ENCODE measurements around the gene SALL1.

Gene SALL1

GRCh38 chr16:51151961-51152663 lies 1.0 kb upstream of the SALL1 start:
- Mint-ChIP-seq H3K27me3 (ENCODE audit: low read depth) (peaks cover 78% of the 10 kb centered on the region), H3K4me1 (ENCODE audit: low read depth) (peaks cover 2% of the 10 kb centered on the region), H3K36me3 (ENCODE audit: low read depth) (no peaks in the 10 kb centered on the region), H3K4me3 (no peak overlapping the region), H3K9me3 (peaks cover 4% of the 10 kb centered on the region), H3K27ac (no peak overlapping the region)

- Mint-ChIP-seq H3K4me3 (no peak overlapping the region), H3K27me3 (ENCODE audit: low read depth) (peaks cover 77% of the 10 kb centered on the region), H3K9me3 (peaks cover 4% of the 10 kb centered on the region), H3K36me3 (ENCODE audit: low read depth) (no peaks in the 10 kb centered on the region), H3K4me1 (ENCODE audit: low read depth) (peaks cover 2% of the 10 kb centered on the region), H3K27ac (no peak overlapping the region)
Observed at GRCh38 chr16:51151435-51151960, 428 bp upstream of the SALL1 start.

- H3K27me3 Mint-ChIP-seq (ENCODE audit: low read depth), result peaks cover 79% of the 10 kb centered on the region
- peaks cover 4% of the 10 kb centered on the region for H3K9me3 Mint-ChIP-seq
- no peak overlapping the region for H3K27ac Mint-ChIP-seq
- H3K4me3 Mint-ChIP-seq, result no peak overlapping the region
- H3K4me1 Mint-ChIP-seq (ENCODE audit: low read depth), result peaks cover 2% of the 10 kb centered on the region
- H3K36me3 Mint-ChIP-seq (ENCODE audit: low read depth), result no peaks in the 10 kb centered on the region
Observed at GRCh38 chr16:51150165-51150887, 744 bp downstream of the SALL1 start.

GRCh38 chr16:51149721-51150164 lies 1.3 kb downstream of the SALL1 start:
- H3K4me3 Mint-ChIP-seq, result no peak overlapping the region
- H3K27ac Mint-ChIP-seq, result no peak overlapping the region
- H3K27me3 Mint-ChIP-seq (ENCODE audit: low read depth), result peaks cover 79% of the 10 kb centered on the region

GRCh38 chr16:51149251-51149661 lies 1.8 kb downstream of the SALL1 start:
- Mint-ChIP-seq H3K9me3 (peaks cover 4% of the 10 kb centered on the region), H3K4me1 (ENCODE audit: low read depth) (no peaks in the 10 kb centered on the region), H3K27ac (peak overlapping the region; percentile 31), H3K4me3 (no peak overlapping the region), H3K36me3 (ENCODE audit: low read depth) (no peaks in the 10 kb centered on the region), H3K27me3 (ENCODE audit: low read depth) (peaks cover 75% of the 10 kb centered on the region)

More at GRCh38 chr16:51149721-51150164, 1.3 kb downstream of the SALL1 start:
- H3K36me3 Mint-ChIP-seq (ENCODE audit: low read depth), result no peaks in the 10 kb centered on the region
- no peaks in the 10 kb centered on the region for H3K4me1 Mint-ChIP-seq (ENCODE audit: low read depth)
- H3K9me3 Mint-ChIP-seq, result peaks cover 4% of the 10 kb centered on the region

GRCh38 chr16:51148678-51149228 lies 2.3 kb downstream of the SALL1 start:
- H3K36me3 Mint-ChIP-seq (ENCODE audit: low read depth), result no peaks in the 10 kb centered on the region
- H3K27ac Mint-ChIP-seq, result peak overlapping the region; percentile 31
- no peak overlapping the region for H3K4me3 Mint-ChIP-seq
- H3K4me1 Mint-ChIP-seq (ENCODE audit: low read depth), result no peaks in the 10 kb centered on the region
- H3K27me3 Mint-ChIP-seq (ENCODE audit: low read depth), result peaks cover 70% of the 10 kb centered on the region
- peaks cover 4% of the 10 kb centered on the region for H3K9me3 Mint-ChIP-seq

- H3K27ac Mint-ChIP-seq, result no peak overlapping the region
- H3K27me3 Mint-ChIP-seq (ENCODE audit: low read depth), result peaks cover 62% of the 10 kb centered on the region
- H3K4me3 Mint-ChIP-seq, result no peak overlapping the region
- H3K9me3 Mint-ChIP-seq, result no peaks in the 10 kb centered on the region
- no peaks in the 10 kb centered on the region for H3K4me1 Mint-ChIP-seq (ENCODE audit: low read depth)
- H3K36me3 Mint-ChIP-seq (ENCODE audit: low read depth), result no peaks in the 10 kb centered on the region
Observed at GRCh38 chr16:51147776-51148677, 3.0 kb downstream of the SALL1 start.

- Mint-ChIP-seq H3K27me3 (ENCODE audit: low read depth) (peaks cover 57% of the 10 kb centered on the region), H3K9me3 (no peaks in the 10 kb centered on the region), H3K27ac (no peak overlapping the region), H3K4me1 (ENCODE audit: low read depth) (no peaks in the 10 kb centered on the region), H3K4me3 (no peak overlapping the region), H3K36me3 (ENCODE audit: low read depth) (no peaks in the 10 kb centered on the region)
Observed at GRCh38 chr16:51146256-51146924, 4.7 kb downstream of the SALL1 start.

- Mint-ChIP-seq H3K4me1 (ENCODE audit: low read depth) (no peaks in the 10 kb centered on the region), H3K27ac (no peak overlapping the region), H3K4me3 (no peak overlapping the region), H3K36me3 (ENCODE audit: low read depth) (no peaks in the 10 kb centered on the region), H3K27me3 (ENCODE audit: low read depth) (peaks cover 42% of the 10 kb centered on the region), H3K9me3 (no peaks in the 10 kb centered on the region)
Observed at GRCh38 chr16:51144203-51144602, 6.9 kb downstream of the SALL1 start.

GRCh38 chr16:51143196-51143977 lies 7.7 kb downstream of the SALL1 start:
- Mint-ChIP-seq H3K36me3 (ENCODE audit: low read depth) (no peaks in the 10 kb centered on the region), H3K27me3 (ENCODE audit: low read depth) (peaks cover 33% of the 10 kb centered on the region), H3K27ac (no peak overlapping the region), H3K4me1 (ENCODE audit: low read depth) (no peaks in the 10 kb centered on the region), H3K9me3 (no peaks in the 10 kb centered on the region), H3K4me3 (no peak overlapping the region)

- Mint-ChIP-seq H3K9me3 (no peaks in the 10 kb centered on the region), H3K4me1 (ENCODE audit: low read depth) (no peaks in the 10 kb centered on the region), H3K27me3 (ENCODE audit: low read depth) (peaks cover 18% of the 10 kb centered on the region), H3K4me3 (no peak overlapping the region), H3K36me3 (ENCODE audit: low read depth) (no peaks in the 10 kb centered on the region), H3K27ac (no peak overlapping the region)
Observed at GRCh38 chr16:51141541-51141940, 9.5 kb downstream of the SALL1 start.

GRCh38 chr16:51141106-51141505 lies 10.0 kb downstream of the SALL1 start:
- Mint-ChIP-seq H3K36me3 (ENCODE audit: low read depth) (no peaks in the 10 kb centered on the region), H3K27me3 (ENCODE audit: low read depth) (peaks cover 14% of the 10 kb centered on the region), H3K4me1 (ENCODE audit: low read depth) (no peaks in the 10 kb centered on the region), H3K9me3 (no peaks in the 10 kb centered on the region), H3K4me3 (no peak overlapping the region), H3K27ac (no peak overlapping the region)

- Mint-ChIP-seq H3K4me1 (ENCODE audit: low read depth) (no peaks in the 10 kb centered on the region), H3K4me3 (no peak overlapping the region), H3K36me3 (ENCODE audit: low read depth) (peaks cover under 1% of the 10 kb centered on the region), H3K27ac (no peak overlapping the region), H3K27me3 (ENCODE audit: low read depth) (peaks cover 14% of the 10 kb centered on the region), H3K9me3 (peaks cover 2% of the 10 kb centered on the region)
Observed at GRCh38 chr16:51140112-51140511, 11.0 kb downstream of the SALL1 start.
